Middle frontal gyrus (tissue), 1 donor: Measurements from ENCODE around the gene ITGB4.
"Not testable (repeated sequence)": the region's sequence is repeated elsewhere in the genome, so short reads cannot be mapped to it uniquely, and the experiment has no call there.

Experiments
- DNase-seq: peaks from one replicate; pipeline ENCODE4 v3.0.0-alpha.2; 2015; ENCODE audit warnings: low spot score; ENCODE audit errors: extremely low spot score

Gene ITGB4

DNA sequence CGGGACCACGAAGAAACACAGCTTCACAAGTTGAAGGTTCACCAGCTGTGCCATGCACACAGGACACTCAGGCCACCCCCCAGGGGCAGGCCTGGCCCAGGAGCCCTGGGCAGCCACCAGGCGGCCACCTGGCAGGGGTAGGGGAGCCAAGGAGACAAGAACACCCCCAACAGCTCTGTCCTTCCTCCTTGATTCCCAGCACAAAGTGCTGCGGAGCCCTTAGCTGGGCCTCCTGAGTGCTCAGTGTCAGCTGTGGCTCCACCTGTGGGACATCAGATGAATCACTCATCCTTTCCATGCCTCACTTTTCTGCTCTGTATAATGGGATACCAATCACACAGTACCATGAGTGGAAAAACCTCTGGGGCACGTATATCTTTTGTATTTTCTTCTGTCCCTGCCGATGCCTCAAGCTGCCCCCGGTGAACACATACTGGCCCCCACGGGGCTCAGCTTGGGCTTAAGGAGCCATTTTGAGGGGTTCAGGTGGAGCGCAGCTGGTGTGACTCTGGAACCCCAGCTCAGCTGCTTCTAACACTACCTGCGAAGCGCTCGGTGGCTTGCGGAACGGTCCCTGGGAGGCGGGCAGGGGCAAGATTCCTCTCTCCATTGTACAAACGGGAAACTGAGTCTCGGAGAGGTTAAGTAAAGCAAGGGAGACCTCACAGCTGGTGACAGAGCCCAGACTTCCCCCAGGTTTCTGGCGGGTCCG, 31.7 kb downstream of the ITGB4 start:
- no peak for DNase-seq

DNA sequence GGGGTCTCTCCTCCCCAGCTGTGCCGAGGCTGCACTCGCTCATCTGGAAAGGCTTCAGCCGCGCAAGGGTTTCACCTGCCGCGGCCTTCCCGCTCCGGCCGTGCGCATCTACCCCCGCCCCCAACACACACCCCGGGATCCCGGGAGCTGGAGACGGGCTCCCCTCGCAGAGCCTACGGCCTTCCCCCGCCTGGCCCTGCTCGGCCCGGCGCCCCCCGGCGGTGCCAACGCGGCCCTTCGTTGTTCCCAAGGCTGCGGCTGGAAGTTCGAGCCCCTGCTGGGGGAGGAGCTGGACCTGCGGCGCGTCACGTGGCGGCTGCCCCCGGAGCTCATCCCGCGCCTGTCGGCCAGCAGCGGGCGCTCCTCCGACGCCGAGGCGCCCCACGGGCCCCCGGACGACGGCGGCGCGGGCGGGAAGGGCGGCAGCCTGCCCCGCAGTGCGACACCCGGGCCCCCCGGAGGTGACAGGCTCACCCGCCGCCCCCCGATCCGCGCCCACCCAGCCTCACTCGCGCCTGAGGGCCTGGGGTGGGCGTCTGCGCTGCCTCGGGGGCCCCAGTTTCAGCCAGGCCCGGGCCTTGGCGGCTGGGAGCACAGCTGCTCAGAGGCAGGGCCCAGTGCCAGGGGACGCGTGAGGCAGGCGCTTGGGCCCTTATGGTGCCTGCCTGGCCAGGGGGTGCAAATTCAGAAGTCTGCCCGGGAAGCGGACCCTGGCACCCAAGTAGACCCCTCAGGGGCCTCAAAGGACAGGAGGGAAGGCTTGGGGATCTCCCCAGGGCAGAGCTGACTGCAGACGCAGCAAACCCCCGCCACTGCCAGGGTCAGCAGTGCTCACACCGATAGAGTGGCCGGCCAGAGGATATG, 32.5 kb downstream of the ITGB4 start:
- DNase-seq = peak; percentile 49

DNA sequence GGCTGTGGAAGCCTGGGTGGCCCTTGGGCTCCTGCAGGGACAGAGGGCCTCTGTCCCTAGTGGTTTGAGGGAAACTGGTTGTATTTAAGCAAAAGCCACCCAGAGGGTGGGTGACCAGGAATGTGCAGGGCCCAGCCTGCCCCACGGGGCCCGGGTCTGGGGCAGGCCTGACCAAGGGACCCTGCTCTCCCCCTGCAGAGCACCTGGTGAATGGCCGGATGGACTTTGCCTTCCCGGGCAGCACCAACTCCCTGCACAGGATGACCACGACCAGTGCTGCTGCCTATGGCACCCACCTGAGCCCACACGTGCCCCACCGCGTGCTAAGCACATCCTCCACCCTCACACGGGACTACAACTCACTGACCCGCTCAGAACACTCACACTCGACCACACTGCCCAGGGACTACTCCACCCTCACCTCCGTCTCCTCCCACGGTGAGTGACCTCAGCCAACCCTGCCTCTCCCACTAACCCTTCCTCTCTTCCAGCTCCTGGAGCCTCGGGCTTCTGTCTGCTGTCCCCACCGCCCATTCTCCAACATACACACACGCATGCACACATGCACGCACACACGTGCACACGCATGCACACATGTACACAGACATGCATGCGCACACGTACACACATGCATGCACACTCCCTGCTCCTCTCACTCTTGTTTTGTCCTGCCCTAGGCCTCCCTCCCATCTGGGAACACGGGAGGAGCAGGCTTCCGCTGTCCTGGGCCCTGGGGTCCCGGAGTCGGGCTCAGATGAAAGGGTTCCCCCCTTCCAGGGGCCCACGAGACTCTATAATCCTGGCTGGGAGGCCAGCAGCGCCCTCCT, 33.3 kb downstream of the ITGB4 start:
- no peak for DNase-seq

DNA sequence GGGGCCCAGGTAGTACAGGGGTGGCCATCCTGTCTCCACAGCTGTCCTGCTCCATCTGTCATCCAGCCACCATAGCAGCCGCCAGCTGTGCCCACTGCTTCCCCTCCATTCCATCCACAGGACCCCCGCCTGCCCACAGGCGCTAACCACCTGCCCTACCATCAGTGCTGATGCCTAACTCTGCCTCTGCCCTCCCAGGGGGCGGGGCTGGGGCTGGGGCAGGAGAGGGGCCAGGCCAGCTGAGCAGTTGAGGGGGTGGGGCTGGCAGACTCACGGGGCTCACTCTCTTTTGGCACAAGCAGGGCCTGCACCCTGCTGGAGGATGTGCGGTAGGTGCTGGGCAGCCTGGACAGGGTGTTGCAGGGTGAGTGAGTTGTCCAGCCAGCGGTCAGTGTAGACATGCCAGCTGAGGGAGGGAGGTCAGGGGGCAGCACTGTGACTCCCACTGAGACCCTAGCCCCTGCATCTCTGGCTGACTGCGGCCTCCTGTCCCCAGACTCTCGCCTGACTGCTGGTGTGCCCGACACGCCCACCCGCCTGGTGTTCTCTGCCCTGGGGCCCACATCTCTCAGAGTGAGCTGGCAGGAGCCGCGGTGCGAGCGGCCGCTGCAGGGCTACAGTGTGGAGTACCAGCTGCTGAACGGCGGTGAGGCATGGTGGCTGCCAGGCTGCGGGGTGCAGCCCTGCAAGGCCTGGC, 34.1 kb downstream of the ITGB4 start:
- no peak for DNase-seq

DNA sequence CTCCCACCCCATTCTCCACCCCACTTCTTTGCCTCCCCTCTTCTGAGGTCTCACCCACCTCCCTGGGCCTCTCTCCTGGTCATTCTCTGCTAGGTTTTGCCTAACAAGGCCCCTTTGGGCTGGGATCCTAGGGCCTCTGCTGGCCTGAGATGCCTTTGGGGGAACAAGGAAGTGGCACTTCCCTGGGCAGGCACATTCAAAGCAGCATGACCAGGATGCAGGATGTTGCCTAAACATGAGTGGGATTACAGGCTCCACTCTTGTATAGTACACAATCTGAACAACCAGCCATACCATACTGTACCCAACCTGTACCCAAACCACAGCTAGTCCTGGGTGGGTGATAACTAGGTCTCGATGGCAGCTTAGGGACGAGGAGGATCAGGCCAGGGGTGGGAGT, 34.7 kb downstream of the ITGB4 start:
- no peak for DNase-seq

DNA sequence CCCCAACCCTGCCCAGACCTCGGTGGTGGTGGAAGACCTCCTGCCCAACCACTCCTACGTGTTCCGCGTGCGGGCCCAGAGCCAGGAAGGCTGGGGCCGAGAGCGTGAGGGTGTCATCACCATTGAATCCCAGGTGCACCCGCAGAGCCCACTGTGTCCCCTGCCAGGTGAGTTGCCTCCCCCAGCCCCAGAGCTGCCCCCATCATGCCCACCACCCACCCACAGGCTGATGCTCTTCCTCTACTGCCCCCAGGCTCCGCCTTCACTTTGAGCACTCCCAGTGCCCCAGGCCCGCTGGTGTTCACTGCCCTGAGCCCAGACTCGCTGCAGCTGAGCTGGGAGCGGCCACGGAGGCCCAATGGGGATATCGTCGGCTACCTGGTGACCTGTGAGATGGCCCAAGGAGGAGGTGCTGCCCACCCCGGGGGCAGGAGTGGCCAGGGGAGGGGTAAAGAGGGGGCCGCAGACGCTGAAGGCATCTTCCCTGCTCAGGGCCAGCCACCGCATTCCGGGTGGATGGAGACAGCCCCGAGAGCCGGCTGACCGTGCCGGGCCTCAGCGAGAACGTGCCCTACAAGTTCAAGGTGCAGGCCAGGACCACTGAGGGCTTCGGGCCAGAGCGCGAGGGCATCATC, 35.3 kb downstream of the ITGB4 start:
- DNase-seq = no peak

DNA sequence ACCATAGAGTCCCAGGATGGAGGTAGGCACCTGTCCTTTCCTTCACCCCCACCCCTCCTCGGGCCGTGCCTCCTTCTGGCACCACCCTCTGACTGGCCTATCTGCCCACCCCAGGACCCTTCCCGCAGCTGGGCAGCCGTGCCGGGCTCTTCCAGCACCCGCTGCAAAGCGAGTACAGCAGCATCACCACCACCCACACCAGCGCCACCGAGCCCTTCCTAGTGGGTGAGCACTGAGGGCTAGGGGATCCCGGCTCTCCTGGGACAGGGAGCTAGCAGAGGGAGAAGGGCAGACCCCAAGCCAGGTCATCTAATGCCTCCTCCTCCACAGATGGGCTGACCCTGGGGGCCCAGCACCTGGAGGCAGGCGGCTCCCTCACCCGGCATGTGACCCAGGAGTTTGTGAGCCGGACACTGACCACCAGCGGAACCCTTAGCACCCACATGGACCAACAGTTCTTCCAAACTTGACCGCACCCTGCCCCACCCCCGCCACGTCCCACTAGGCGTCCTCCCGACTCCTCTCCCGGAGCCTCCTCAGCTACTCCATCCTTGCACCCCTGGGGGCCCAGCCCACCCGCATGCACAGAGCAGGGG, 35.9 kb downstream of the ITGB4 start:
- DNase-seq = no peak

DNA sequence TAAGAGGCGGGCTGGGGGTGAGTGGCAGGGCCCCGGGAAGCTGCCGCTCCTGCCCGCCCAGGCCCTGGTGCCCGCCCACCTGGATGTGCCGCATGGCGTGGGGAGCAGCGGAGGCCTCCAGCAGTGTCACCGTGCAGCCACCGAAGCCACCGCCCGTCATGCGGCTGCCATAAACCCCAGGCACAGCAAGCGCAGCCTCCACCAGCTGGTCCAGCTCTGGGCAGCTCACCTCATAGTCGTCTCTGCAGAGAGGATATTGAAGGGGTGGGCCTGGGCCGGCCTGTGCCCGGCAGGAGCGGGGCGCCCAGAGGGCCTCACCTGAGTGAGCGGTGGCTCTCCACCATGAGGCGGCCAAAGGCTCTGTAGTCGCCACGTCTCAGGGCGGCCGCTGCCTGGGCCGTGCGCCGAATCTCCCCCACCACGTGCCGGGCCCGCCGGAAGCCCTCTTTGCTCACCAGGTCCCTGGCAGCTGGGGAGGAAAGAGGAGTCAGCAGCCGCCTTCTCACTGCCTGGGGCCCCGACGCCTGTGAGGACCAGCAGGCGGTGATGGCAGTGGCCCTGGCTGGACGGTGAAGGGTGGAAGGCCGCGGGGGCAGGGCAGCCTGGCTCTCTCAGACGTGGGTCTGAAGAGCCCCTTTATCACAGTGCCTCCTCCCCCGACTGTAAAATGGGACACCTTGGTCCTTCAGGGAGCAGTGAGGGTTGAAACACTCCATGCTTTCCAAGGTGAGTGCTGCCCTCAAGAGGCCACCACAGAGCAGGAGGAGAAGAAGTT, 37.1 kb downstream of the ITGB4 start:
- no peak for DNase-seq

DNA sequence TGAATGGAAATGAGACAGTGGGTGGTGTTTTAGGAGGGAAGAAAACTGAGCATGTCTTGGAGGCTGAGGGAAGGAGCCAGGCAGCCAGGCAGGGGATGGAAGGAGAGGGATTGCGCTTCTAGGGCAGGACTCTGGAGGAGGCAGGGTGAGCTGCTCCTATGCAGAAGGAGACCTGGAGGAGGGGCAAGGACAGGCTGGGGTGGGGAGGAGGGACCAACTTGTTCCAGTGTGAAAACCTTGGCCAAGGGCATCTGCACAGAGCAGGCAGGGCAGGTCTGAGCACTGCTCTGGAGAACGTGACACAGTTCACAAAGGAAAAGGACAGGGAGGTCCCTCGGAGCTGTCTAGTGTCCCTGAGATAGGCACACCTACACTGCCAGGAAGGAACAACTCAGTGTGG, 38.2 kb downstream of the ITGB4 start:
- DNase-seq = no peak

DNA sequence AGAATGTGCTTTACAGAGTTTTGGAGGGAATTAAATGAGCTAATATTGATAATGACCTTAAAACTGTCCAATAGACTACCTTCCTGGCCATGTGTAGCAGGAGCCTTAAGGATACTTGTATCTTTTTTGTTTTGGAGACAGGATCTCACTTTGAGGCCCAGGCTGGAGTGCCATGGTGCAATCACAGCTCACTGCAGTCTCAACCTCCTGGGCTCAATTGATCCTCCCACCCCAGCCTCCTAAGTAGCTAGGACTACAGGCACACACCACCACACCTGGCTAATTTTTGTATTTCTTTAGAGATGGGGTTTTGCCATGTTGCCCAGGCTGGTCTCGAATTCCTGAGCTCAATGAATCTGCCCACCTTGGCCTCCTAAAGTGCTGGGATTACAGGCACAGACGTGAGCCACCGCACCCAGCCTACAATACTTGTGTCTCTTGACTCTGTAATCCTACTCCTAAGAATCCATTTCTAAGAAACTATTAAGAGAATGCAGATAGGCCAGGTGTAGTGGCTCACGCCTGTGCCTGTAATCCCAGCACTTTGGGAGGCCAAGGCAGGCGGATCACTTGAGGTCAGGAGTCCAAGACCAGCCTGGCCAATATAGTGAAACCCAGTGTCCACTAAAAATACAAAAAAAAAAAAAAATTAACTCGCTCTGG, 38.9 kb downstream of the ITGB4 start:
- DNase-seq = not testable (repeated sequence)

DNA sequence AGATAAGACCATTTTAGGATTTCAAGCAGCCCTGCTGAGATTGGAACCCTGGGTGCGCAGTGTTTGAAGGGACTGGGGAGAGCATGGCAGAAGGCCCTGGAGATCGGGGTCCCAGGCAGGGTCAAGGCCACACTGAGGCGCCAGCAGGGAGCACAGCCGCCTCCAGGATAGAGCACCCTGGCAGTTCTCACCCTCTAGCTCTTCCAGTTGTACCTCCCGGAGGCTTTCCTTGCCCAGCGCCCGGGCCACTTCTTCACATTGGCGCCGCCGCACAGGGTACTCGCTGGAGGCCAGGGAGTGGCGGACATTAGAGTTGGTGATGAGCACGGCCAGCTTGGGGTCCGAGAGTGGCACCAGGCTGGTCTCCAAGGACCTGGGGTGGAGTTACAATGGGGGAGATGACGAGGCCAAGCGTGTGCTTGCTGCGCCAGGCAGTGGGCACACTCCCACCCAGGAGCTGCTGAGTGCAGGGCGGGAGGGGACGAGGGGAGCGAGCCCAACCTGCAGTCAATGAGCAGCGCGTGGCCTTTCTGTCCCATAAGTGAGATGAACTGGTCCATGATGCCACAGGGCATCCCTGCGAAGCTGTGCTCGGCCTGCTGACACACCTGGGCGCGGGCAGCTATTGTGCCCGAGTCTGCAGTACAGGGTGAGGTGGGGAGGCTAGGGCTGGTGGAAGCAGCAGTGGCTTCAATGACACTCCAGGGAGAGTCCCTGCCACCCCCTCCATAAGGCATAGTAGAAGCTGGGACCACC, 41.4 kb downstream of the ITGB4 start:
- DNase-seq = no peak

DNA sequence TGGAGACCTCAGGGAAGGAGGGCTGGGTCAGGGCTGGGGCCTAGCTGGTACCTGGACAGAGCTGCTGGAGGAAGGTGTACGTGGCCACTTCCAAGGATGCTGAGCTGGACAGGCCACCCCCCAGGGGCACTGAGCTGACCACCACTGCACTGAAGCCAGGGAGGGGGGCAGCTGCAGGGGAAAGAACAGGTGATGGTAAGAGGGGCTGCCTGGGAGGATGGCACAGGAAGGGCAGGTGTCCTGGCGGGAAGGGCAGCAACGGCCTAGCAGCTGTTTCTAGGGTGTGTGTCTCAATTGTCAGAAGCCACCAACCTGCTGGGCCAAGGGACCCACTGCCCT, 42.0 kb downstream of the ITGB4 start:
- DNase-seq = no peak

DNA sequence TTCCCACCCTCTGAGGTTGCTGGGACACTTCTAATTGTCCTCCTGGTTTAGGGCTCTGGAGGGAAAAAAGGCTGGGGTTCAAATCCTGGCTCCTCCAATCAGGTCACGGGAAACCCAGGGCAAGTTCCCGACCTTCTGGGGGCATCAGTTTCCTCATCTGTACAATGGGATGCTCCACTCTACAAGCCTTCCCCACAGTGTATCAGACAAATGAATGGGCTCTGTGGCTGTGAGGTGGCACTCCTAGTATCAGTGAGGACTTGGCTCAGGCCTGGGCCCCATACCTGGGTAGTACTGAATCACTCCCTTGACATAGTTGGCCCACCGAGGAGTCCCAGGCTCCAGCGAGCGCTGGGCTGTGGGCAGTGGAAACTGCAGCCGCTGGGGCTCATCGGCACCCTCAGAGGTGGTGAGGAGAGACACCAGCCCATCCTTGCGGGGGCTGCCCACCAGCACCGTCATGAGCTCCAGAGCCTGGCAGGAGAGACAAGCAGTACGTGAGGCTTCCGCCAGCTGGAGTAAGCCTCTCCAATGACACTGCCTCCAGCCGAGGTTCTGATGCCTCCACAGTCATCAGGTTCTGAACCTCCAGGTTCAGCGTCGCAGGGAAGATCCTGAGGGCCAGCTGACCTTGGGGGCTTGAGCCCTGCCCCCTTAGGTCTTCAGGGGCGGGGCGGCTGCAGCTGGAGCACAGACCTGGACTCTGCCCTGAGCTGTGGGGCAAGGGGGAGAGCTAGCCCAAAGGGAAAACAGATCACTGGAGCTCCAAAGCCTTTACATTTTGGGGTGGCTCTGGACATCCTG, 42.6 kb downstream of the ITGB4 start:
- no peak for DNase-seq

DNA sequence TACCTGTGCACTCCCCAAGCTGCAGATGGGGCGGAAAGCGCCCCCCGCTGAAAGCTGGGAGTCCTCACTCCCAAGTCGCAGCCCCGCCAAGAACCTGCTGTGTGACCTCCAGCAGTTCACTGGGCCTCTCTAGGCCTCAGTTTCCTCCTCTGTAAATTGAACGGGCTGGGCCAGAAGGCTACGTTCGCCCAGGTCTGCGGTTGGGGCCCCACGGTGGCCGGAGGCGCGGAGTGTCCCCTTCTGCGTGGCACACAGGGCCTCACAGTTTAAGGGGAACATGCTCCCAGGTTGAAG, 43.1 kb downstream of the ITGB4 start:
- no peak for DNase-seq

DNA sequence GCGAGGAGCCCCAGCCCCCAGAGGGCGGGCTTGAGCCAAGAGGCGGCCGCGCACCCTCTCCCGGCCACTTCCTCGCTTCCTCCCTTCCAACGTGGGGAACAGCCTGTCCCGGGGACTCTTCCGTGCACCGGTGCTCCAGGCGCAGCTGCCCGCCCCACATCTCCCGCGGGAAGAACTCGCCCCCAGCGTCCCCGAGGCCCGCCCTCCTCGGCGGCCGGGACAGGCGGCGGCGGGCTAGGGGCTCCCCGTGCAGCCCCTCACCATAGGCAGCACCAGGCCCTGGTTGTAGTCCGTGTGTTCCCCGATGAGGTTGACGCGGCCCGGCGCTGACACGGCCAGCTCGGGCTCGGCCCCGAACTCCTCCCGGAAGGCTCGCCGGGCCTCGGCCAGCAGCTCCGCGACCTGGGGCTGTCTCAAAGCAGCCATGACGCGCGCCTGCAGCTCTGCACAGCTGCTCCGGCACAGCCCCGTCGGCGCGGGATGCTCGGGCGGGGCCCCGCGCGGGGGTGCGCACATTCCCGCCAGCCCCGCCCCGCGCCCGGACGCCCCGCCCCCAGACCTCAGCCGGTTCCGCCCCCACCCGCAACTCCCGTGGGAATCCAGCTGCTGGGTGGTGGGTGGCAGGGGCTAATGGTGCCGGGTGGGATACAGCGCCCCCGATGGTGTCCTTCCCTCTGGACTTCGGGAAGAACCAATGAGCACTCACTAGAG, 43.6 kb downstream of the ITGB4 start, which contains the start of gene GALK1:
TSS of gene GALK1 (minus strand) at position 482 of the 711 bp plus-strand sequence. CDS start at position 426, 56 bp downstream.
- DNase-seq = no peak

DNA sequence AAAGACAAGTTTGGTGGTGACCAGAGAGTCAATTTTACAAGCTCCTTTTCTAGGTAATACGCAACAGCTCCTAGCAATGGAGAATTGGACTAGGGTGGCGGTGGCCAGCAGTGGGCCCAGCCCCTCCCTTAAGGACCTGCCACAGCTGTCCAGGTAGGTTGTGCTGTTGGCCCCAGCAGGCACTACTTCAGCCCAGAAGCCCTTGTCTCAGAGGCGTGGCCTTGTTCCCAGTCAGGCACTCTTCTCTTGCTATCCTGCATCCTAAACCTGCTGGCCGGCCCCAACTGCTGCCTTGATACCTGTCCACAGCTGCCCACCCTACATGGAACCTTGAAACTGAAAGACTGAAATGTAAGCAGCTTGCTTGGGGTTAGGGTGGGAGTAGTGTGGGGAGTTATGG, 44.7 kb downstream of the ITGB4 start:
- DNase-seq = no peak

DNA sequence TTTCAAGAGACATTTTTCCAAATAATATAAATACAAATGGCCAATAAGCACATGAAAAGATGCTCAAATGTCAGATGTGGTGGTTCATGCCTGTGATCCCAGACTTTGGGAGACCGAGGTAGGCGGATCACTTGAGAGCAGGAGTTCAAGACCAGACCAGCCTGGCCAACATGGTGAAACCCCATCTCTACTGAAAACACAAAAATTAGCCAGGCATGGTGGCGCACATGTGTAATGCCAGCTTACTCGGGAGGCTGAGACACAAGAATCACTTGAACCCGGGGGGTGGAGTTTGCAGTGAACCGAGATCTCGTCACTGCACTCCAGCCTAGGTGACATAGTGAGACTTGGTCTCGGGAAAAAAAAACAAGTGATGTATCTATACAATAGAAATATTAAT, 46.6 kb downstream of the ITGB4 start:
- DNase-seq = no peak
